ENCODE data around the gene CLCN5.

CLCN5 gene

DNA sequence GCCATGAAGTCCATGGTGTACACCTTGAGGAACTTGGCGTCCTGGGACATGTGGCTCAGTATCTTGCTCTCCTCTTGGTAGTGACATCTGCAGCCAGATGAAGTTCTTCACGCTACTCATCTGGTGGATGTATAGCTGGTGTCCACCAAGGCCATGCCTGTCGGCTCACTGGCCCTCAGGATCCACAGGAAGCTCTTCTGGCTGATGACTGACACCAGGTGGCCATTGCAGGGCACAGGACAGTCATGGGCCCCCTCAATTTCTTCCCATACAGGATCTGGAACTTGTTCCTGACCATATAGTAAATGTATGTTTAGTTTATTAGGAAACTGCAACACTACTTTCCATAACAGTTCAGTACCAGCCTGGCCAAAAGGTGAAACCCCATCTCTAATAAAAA is 10.3 kb upstream of the CLCN5 start:
- no peak overlapping the region for H3K27ac ChIP-seq
- TF ChIP-seq, protein P1, sequence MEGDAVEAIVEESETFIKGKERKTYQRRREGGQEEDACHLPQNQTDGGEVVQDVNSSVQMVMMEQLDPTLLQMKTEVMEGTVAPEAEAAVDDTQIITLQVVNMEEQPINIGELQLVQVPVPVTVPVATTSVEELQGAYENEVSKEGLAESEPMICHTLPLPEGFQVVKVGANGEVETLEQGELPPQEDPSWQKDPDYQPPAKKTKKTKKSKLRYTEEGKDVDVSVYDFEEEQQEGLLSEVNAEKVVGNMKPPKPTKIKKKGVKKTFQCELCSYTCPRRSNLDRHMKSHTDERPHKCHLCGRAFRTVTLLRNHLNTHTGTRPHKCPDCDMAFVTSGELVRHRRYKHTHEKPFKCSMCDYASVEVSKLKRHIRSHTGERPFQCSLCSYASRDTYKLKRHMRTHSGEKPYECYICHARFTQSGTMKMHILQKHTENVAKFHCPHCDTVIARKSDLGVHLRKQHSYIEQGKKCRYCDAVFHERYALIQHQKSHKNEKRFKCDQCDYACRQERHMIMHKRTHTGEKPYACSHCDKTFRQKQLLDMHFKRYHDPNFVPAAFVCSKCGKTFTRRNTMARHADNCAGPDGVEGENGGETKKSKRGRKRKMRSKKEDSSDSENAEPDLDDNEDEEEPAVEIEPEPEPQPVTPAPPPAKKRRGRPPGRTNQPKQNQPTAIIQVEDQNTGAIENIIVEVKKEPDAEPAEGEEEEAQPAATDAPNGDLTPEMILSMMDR (IDR thresholded peaks at IDR 0.05): no peak
- no peak for TF ChIP-seq ZFX (IDR thresholded peaks at IDR 0.05; ENCODE audit: borderline replicate concordance)

DNA sequence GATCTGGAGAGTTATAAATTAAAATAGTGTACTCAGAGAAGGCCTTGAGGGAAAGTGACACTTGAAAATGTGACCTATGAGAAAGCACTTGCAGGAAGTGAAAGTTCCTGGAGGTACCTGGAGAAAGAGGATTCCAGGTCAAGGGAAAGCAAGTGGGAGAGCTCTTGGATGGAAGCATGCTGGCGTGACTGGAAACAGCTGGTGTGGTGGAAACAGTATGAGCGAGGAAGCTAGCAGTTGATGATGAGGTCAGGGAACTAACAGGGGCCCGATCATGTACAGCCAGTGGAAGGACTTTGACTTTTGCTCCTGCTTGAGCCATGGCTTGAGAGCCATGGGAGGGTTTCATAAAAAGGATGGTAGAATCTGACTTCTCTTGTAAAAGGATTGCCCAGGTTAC is 9.5 kb upstream of the CLCN5 start:
- H3K27ac ChIP-seq: no peak overlapping the region
- no peak for TF ChIP-seq ZFX (IDR thresholded peaks at IDR 0.05; ENCODE audit: borderline replicate concordance)
- TF ChIP-seq, protein P1 (IDR thresholded peaks at IDR 0.05): no peak

DNA sequence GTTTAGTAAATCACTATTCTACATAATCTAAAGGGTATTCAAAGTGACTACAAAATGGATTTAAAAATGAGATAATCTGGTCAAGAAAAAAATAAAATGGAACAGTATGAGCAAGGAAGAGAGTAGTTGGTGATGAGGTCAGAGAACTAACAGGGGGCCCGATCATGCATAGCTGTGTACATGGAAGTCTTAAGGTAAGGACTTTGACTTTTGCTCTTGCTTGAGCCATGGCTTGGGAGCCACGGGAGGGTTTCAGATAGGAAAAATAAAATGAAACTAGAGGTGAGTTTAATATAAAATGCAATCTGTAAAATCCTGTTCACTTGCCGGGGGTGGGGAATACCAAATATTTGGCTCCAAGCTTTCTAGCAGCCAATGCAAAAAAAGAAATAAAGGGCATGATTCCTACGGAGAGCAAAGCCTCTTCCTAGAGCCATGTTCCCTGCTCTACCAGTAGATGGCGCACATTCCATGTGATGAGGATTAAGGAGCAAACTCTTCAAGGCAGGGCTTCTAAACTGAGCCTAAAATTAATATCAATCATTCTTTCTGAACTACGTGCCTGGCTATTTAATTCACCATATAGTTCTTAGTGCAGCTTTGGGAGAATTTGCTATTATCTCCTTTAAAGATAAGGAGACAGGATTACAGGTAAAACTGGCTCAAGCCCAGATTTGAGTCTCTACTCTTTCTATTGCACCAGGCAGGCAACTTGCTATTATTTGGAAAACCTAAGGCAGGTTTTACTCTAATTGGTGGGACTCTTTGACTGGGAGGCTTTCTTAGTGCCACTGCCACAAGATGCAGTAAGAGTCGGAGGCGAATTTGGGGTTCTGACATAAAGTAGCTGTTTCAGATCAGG is 6.8 kb upstream of the CLCN5 start:
- H3K27ac ChIP-seq: no peak overlapping the region
- TF ChIP-seq, protein P1 (IDR thresholded peaks at IDR 0.05): peak; percentile 71
- no peak for TF ChIP-seq ZFX (IDR thresholded peaks at IDR 0.05; ENCODE audit: borderline replicate concordance)

DNA sequence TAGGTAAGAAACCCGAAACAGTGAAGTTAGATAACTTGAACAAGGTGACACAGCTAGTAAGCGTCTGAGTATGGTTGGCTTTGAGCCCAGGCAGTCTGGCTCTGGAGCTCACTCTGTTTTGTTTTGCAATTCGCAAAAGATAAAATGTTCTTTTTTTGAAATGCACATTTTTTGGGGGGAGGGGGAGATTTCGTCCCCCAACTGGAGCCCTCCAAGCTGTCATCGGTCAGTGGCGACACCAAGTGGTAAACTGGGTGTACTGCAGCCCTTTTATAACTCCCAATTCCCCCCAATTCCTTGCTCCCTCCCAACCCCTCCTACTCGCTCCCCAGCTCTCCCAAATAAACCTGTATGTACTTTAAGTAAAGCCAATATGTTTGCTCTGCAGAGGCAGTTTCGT is 2.8 kb upstream of the CLCN5 start:
- no peak overlapping the region for H3K27ac ChIP-seq
- no peak for TF ChIP-seq ZFX (IDR thresholded peaks at IDR 0.05; ENCODE audit: borderline replicate concordance)
- TF ChIP-seq, protein P1 (IDR thresholded peaks at IDR 0.05): peak; percentile 81

DNA sequence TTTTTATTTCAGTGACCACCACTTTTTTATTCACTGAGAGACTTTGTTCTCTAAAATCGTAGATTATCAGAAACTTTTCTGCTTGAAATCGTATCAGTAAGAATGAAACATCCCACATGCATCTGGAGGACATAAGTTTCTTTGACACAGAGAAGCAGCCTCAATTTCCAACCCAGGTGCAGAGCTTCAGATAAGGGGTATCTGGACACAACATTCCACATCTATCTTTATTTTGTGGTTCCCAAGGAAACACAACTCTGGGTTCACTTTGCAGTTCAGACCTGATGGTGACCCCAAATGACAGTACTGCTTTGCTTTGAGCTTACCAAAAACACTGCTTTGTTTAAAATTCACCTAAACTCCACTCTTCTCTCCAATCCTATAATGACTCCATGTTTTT is 1.3 kb upstream of the CLCN5 start:
- no peak for TF ChIP-seq ZFX (IDR thresholded peaks at IDR 0.05; ENCODE audit: borderline replicate concordance)
- H3K27ac ChIP-seq: no peak overlapping the region

DNA sequence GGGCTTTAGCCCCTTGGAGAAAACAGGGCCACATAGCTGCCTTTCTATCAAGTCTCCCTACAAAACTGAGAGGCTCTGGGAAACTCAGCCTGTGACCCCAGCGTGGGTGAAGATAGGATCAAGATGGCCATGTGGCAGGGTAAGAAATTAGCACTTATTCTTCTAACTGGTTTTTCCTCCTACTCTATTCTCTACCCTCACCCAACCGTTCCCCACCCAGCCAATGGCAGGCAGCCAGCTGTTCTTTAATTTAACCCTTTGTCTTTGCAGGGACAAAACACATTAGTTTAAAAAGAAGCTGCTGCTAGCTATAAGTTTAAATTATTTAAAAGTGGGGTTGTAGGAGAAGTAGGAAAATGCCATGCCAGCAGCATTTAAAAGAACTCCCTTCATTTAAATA is 2.8 kb downstream of the CLCN5 start:
- H3K27ac ChIP-seq: no peak overlapping the region
- TF ChIP-seq ZFX (IDR thresholded peaks at IDR 0.05; ENCODE audit: borderline replicate concordance): no peak
- TF ChIP-seq, protein P1 (IDR thresholded peaks at IDR 0.05): no peak

DNA sequence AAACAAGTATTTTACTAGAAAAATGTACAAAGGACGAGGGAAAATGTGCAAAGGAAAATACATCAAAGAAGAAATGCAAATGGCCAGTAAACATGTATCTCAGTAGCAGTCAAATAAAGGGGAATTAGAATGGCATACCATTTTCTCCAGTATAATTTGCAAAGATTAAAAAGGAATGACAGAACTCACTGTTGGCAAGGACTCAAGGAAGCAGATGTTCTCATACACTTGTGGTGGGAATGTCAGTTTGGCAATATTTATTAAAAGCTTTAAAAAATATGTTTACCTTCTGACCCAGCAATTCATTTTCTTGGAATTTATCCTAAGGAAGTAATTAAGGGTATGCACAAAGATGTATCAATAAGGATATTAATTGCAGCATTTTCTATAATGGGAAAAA is 7.6 kb downstream of the CLCN5 start:
- no peak overlapping the region for H3K27ac ChIP-seq
- TF ChIP-seq, protein P1 (IDR thresholded peaks at IDR 0.05): no peak
- TF ChIP-seq ZFX (IDR thresholded peaks at IDR 0.05; ENCODE audit: borderline replicate concordance): no peak

All from 22Rv1 (cell line).